Effector CD4-positive, alpha-beta T cell (primary cell): ENCODE measurements around the gene ACAA2.

Experiments
- DNase-seq: peaks from one replicate; pipeline ENCODE4 v3.0.0-alpha.2; 2020
- total RNA-seq: gene quantifications from one replicate; lab custom pipeline; 2026; lab: John Stamatoyannopoulos, UW

The ACAA2 gene
- total RNA-seq, result 10.9 reads per million, percentile 33 among the genes with 10 or more reads in this experiment

GRCh38 chr18:49813319-49814146 lies at the start of gene ACAA2:
Gene ACAA2, minus strand, starts transcription at chr18:49813533. Its CDS starts 49 bp downstream, at chr18:49813484.
- DNase-seq, result peak; percentile 69

GRCh38 chr18:49862656-49863385 lies 49.5 kb upstream of the ACAA2 start:
- no peak for DNase-seq

GRCh38 chr18:49861659-49862058 lies 48.3 kb upstream of the ACAA2 start:
- DNase-seq, result no peak

GRCh38 chr18:49859725-49860124 lies 46.4 kb upstream of the ACAA2 start:
- DNase-seq, result no peak

DNA sequence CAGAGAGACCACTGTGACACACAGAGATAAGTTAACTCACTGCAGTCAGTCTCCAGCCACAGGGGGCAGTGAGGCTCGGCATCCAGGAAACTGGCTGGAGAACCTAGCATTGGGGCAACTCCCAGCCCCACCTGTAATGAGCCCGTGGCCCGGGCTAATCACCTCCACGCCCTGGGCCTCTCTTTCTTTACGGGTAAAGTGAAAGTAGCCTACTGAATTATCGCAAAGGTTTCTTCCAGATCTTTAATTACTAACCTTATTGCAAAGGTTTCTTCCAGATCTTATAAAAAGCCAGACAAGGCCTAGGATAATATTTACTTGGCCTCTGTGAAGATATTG lies 45.7 kb upstream of the ACAA2 start:
- no peak for DNase-seq

GRCh38 chr18:49858309-49859020 lies 45.1 kb upstream of the ACAA2 start:
- DNase-seq, result peak; percentile 45

DNA sequence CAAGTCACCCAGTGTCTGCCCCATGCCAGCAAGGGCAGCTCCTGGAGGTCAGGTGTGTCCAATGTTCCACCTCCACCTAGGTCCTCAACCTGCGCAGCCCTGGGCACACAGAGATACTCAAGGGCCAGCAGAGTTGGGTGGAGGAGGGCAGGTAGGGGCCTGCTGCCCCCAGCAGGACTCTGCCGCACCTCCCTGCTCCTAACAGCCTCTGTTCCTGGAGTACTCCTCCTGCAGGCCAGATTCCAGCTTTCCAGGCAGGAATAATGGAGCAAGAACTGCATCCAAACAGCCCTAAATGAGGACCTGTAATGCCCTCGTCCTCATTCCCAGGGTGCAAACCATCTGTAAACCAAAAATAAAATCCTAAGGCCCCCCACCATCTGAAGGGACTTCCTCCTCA lies 44.4 kb upstream of the ACAA2 start:
- no peak for DNase-seq

DNA sequence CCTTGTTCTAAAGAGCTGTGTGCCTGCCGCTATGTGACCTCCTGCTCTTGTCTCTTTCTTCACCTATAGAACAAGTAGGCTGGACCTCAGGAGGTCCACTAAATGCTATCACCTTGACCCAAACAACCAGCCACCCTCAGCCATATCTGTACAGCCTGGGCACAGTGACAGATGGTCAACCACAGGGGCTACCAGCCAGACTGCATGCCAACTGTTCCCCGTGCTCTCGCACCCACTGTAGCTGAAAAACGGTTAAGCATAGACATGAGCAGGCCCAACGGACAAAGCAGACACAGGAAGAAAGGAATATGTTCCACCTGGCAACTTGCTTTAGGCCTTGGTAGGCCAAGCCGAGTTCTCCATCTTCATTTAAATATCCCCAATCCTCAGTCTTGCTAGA lies 43.2 kb upstream of the ACAA2 start:
- no peak for DNase-seq

- DNase-seq, result no peak
Observed at GRCh38 chr18:49855711-49856415, 42.5 kb upstream of the ACAA2 start.

- no peak for DNase-seq
Observed at GRCh38 chr18:49854681-49855080, 41.3 kb upstream of the ACAA2 start.

- no peak for DNase-seq
Observed at GRCh38 chr18:49853436-49853835, 40.1 kb upstream of the ACAA2 start.

DNA sequence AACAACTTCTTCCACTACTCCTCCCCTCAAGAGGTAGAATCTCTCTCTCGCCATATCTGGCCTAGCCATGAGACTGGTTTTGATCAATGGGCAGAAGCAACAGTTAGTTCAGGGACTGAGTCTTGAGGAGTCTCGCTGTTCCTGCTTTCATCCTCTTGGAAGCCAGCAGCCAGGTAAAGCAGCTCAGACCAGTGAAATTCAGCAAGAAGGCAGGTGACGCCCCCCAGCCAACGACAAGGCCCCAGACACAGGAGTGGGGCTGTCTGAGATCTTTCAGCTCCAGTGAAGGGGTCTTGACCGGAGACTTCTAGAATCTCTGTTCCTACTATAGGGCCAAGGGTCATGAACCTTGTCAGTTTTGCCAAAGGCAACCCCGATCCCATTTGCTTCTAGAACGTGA lies 39.7 kb upstream of the ACAA2 start:
- no peak for DNase-seq

DNA sequence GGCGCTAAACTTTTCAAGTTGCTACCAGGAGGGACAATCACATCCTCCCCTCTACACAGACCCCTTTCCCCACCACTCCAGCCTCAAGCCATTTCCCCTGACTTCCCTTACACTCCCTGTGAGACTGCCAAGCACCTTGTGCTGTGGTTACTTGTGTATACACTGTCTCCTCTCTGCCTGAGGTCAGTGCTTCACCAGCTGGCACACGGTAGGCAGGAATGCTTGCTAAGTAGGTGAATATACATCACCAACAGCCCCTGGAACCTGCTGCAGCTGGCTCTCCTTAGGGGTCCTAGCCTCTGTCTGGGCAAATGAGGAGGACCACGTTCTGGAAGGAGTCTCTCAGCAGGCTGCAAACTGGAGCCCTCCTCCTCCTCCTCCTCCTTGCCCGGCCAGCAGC lies 38.3 kb upstream of the ACAA2 start:
- no peak for DNase-seq

DNA sequence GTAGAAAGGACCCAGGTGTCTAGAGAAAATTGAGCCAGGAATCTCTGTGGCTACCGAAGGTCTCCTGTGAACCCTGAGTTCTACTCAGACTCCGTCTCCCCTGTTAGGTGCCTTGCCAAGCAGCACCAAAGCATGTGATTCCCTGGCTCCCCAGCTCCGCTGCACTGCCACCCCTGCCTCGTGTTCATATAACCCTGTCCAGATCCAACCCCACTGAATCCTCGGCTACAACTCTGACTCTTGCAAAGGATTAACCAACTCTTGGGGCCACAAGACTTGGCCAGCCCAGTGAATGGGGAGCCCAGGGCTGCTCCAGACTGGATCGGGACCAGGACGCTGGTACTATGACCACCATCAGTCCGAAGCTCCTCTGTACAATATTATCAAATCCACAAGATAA lies 37.3 kb upstream of the ACAA2 start:
- no peak for DNase-seq

- DNase-seq, result no peak
Observed at GRCh38 chr18:49849331-49850217, 36.2 kb upstream of the ACAA2 start.

DNA sequence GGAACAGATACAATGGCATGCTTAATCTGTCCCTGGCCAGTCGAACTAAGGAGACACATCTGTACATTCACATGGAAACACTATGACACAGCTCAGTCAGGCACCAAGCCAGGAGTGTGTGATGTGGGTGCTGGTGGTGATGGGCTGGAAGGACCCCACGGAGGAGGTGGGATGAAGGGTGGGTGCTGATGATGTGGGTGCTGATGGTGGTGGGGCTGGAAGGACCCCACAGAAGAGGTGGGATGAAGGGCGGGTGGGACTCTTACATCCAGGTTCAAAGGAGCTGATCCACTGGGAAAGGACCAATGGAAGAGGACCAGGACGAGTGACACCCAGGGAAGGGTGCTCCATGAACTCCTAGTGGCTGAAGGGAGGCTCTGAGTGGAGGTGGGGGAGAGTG lies 34.8 kb upstream of the ACAA2 start:
- no peak for DNase-seq

- no peak for DNase-seq
Observed at GRCh38 chr18:49847524-49847923, 34.2 kb upstream of the ACAA2 start.

DNA sequence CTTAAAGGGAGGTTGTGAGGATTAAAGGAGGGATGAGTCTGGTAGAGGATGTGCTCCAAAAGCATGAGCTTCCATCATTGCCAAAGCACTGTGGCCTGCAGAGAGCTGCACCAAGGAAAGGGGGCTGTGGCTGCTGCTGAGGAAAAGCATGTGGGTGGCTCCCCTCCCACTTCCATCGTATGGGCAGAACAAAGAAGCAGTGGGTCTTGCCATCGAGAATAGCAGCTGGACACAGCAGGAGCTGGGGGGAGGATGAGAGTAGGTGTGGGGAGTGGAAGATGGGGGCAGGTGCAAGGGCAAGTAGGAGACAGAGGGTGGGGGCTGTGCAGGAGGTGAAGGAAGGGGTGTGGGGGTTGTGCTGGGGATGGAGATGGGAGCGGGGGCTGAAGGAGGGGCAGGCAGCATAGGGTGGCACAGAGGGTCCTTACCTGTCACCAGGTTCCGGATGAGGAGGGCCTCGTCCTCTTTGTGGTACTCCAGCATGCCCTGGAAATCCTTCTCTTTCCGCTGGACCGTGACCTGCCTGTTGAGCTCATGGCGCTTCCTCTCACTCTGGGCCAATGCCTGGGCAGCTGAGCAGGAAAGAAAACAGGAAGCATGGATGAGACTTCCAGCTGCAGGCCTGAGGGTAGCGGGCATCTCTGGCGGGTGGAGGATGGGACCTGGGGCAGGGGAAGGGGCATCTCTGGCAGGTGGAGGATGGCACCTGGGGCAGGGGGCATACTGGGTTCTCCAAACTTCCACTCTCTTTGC lies 33.6 kb upstream of the ACAA2 start:
- DNase-seq, result no peak

GRCh38 chr18:49846361-49846662 lies 33.0 kb upstream of the ACAA2 start:
- DNase-seq, result no peak

GRCh38 chr18:49845629-49846360 lies 32.5 kb upstream of the ACAA2 start:
- DNase-seq, result no peak

- no peak for DNase-seq
Observed at GRCh38 chr18:49844903-49845302, 31.6 kb upstream of the ACAA2 start.
